Panc1 (cell line): ENCODE data around the gene LOC101059915.
A peak's percentile ranks its signal among the peaks of the same experiment; 100 is the strongest.
"Not testable (repeated sequence)": the region's sequence is repeated elsewhere in the genome, so short reads cannot be mapped to it uniquely, and the experiment has no call there.

Source experiments
- ATAC-seq: fragments of 200-7000 bp; cut with Tn5 transposase; 2 replicates; pipeline ENCODE4 v1.9.1; 2020; ENCODE audit warnings: mild to moderate bottlenecking, moderate library complexity
- BruUV-seq: library from RNA; stranded (reverse); fragments of 400-500 nt; replicated peaks from 2 replicates; lab custom pipeline; 2021; lab: Mats Ljungman, UMichigan
- CTCF ChIA-PET: fragments of 300-600 bp; sonication (Branson Sonifier 250); formaldehyde crosslinking; loops from one replicate; lab custom pipeline; 2022; ENCODE audit warnings: antibody characterized with exemption; lab: Charles Lee
- POLR2A ChIA-PET: fragments of 300-600 bp; sonication (Branson Sonifier 250); formaldehyde crosslinking; loops from one replicate; lab custom pipeline; 2022; ENCODE audit warnings: antibody characterized with exemption; lab: Charles Lee
- DNase-seq: peaks from one replicate; pipeline ENCODE4 v3.0.0-alpha.2; 2010; ENCODE audit warnings: low read depth, low spot score
- H3K27ac ChIP-seq: 2 replicates; pipeline ENCODE4 v1.5.1; 2011; ENCODE audit warnings: mild to moderate bottlenecking, low read length, inconsistent platforms
- H3K27me3 ChIP-seq: fragments of 200-500 bp; sonication (Bioruptor generic); 2 replicates; pipeline ENCODE4 v1.6.0; 2014; ENCODE audit warnings: low read length, inconsistent platforms; ENCODE audit not compliant: control insufficient read depth, insufficient read depth
- H3K36me3 ChIP-seq: fragments of 200-500 bp; sonication (Bioruptor generic); 2 replicates; pipeline ENCODE4 v1.5.1; 2014; ENCODE audit warnings: inconsistent platforms, mild to moderate bottlenecking, low read length, moderate library complexity; ENCODE audit not compliant: control insufficient read depth, insufficient read depth
- H3K4me1 ChIP-seq: 2 replicates; pipeline ENCODE4 v1.5.1; 2011; ENCODE audit warnings: inconsistent platforms, mild to moderate bottlenecking, low read length, moderate library complexity; ENCODE audit not compliant: control insufficient read depth, insufficient read depth
- H3K4me3 ChIP-seq, 2 experiments: 2 replicates each; pipeline ENCODE4 v1.5.1; 2011 to 2012; ENCODE audit warnings: low read depth in 2 of 2, low read length in 2 of 2, mild to moderate bottlenecking in 2 of 2, inconsistent platforms in 1 of 2, moderate library complexity in 1 of 2
- H3K9me3 ChIP-seq: fragments of 200-500 bp; sonication (Bioruptor generic); 2 replicates; pipeline ENCODE4 v1.5.1; 2014; ENCODE audit warnings: low read depth, mild to moderate bottlenecking, inconsistent platforms, low read length, moderate library complexity; ENCODE audit not compliant: control insufficient read depth, insufficient read depth
- in situ Hi-C: cut with HindIII; loops from 2 replicates; pipeline ENCODE4 v1.10.0; 2016; ENCODE audit warnings: low sequenced_read_pairs, low pct_unique_long_range_greater_than_20kb
- intact Hi-C: fragments of 100-400 bp; cut with micrococcal nuclease; formaldehyde crosslinking; loops from one replicate; pipeline ENCODE4 v1.10.0; 2022; ENCODE audit not compliant: unreplicated experiment

LOC101059915 gene

DNA sequence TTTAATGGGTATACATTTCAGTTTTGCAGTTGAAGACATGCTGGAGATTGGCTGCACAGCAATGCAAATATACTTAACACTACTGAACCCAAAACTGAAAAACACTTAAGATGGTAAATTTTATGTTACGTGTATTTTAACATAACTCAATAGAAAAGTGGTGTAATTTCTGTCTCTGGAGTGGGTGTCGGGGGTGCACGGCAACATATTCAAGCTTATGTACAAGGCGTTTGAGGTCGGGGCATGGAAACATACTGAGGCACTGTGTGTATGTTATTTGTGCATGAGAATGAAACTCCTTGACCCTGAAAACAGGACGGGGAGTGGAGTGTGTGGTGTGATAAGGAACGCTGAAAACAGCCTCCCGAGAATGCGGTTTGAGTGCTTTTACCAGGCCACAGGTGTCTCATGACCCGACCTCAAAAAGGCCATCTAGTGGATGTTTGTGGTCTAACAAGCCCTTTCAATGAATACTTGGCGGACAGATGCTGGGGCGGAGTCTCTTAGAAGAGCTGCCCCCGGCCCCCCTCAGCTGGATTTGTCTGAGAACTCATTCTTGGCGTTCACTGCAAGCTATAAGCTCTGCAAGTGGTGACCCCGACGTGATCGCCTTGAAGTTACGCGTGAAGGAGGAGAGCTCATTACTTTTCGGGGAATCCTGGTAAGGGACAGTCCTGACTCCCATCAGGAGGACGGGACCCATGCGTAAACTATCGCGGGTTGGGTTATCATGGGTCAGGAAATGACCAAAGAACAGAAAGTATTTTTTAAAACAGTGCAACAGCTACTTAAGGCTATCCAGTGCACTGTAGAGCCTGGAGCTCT lies 29.5 kb downstream of the LOC101059915 start:
- H3K36me3 ChIP-seq, in situ Hi-C loops, POLR2A ChIA-PET, H3K27me3 ChIP-seq, H3K4me3 ChIP-seq, intact Hi-C loops, H3K9me3 ChIP-seq, H3K4me1 ChIP-seq, H3K27ac ChIP-seq, CTCF ChIA-PET, DNase-seq, BruUV-seq: not testable (repeated sequence)
- ATAC-seq, result peak; percentile 74; the same call in 1 of the 2 replicates

DNA sequence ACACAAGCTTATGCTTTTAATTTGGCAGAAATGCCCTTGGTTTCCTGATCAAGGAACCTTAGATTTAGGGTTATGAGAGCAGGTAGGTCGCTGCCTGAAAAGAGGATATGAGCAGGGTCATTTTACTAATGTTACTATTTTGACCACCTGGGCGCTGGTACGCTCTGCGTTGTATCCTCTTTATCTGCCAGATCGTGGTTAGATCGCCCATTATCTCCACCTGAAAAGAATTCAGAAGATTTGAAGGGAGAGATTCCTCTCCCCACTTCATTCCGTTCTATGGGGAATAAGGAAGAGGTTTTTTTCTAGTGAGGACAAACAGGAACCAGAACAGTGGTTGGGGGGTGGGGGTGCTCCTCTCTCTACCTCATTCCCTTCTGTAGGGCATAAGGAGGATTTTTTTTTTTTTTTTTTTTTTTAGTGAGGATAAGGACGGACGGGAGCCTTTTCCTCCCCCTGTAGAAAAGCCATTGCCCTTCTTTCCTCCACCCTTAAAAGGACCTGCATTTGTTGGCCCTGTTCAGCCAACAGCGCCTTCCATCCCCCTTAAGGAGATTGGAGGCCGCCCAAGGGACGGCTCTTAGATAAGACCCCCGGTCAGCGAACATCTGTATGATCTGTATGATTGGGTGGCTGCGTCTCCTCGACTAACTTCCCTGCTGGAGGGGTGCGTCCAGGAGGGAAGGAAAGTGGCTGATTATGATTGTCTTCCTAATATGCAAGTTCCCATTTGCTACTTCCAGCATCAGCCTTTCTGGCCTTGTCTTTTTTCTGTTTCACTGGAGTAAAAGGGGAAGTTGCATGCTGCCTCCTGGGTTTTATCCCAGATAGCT lies 30.3 kb downstream of the LOC101059915 start:
- H3K36me3 ChIP-seq, H3K4me1 ChIP-seq, POLR2A ChIA-PET, H3K27me3 ChIP-seq, DNase-seq, CTCF ChIA-PET, H3K27ac ChIP-seq, intact Hi-C loops, in situ Hi-C loops, BruUV-seq, ATAC-seq, H3K4me3 ChIP-seq, H3K9me3 ChIP-seq: not testable (repeated sequence)

DNA sequence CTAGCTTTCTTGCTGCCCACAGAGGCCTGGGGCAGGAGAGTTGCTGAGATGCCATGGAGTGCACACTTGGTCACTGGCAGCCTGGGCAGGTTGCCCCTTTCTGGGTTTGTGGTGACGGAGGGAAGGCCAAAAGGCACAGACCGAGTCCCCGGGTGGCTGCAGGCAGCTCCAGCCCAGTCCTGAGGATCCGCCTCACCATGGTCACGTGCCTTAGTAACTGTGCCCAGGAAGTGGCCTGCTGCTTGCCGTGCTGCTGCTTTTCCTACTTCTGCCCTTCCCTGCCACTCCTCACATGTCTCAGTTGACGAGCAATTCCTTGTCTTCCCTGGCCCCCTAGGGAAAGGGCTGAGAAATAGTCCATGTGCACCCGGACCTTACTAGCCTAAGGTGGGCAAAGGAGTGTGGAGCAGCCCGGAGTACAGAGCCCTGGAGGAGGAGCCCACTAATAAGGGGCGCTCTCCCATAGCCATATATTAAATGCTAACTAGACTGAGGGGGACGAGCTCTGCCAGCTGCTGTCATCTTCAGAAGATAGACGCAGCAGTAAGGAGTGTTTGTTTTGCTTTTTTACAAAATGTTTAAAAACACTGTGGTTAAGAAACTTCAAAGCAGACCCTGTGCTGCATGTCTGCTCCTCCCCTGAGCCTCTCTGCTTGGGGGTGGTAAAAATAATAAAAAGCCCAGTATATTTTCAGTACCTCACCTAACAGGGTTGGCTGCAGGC lies 31.1 kb downstream of the LOC101059915 start:
- H3K9me3 ChIP-seq, H3K36me3 ChIP-seq, in situ Hi-C loops, ATAC-seq, H3K27ac ChIP-seq, H3K27me3 ChIP-seq, H3K4me1 ChIP-seq, intact Hi-C loops, H3K4me3 ChIP-seq, POLR2A ChIA-PET, BruUV-seq, CTCF ChIA-PET, DNase-seq: not testable (repeated sequence)

DNA sequence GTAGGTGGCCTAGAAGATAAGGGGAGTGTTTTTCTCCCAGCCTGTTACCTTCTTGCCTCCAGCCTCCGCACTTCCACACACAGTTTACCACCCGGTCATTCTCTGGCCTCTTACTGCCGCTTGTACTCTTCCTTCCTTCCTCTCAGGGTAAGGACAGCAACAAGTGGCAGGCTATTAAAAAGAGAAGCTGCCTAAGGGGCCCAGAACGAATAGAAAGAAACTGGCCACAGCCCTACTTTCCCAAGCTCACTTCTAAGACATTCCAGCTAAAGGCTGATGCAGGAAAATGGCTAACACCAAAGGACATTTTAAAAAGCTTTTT lies 31.6 kb downstream of the LOC101059915 start:
- BruUV-seq, H3K4me3 ChIP-seq, ATAC-seq, DNase-seq, H3K9me3 ChIP-seq, H3K4me1 ChIP-seq, POLR2A ChIA-PET, in situ Hi-C loops, CTCF ChIA-PET, intact Hi-C loops, H3K36me3 ChIP-seq, H3K27ac ChIP-seq, H3K27me3 ChIP-seq: not testable (repeated sequence)

DNA sequence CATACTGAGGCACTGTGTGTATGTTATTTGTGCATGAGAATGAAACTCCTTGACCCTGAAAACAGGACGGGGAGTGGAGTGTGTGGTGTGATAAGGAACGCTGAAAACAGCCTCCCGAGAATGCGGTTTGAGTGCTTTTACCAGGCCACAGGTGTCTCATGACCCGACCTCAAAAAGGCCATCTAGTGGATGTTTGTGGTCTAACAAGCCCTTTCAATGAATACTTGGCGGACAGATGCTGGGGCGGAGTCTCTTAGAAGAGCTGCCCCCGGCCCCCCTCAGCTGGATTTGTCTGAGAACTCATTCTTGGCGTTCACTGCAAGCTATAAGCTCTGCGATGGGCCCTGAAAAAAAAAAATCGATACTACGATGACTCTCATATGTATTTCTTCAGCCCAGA lies 35.5 kb downstream of the LOC101059915 start:
- H3K27me3 ChIP-seq, POLR2A ChIA-PET, CTCF ChIA-PET, H3K9me3 ChIP-seq, in situ Hi-C loops, BruUV-seq, H3K4me3 ChIP-seq, H3K27ac ChIP-seq, ATAC-seq, H3K4me1 ChIP-seq, H3K36me3 ChIP-seq, intact Hi-C loops, DNase-seq: not testable (repeated sequence)

DNA sequence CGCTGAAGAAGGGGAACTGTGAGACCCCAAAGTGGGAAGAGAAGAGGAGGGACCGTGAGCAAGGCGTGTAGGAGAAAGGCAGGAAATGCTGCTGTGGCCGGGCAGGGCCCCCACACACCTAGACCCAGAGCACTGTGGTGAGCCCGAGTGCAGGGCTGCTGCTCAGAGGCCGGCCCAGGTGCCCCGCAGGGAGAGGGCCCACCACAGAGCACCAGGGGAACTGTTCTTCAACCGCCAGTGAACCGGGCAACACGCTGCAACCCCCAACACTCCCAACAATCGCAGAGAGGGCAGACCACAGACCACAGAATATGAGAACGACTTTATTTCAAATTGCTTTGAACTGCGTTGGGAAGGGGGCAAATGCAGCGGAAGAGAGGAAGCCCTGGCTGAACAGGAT lies 46.7 kb downstream of the LOC101059915 start:
- CTCF ChIA-PET, result not testable (repeated sequence)

DNA sequence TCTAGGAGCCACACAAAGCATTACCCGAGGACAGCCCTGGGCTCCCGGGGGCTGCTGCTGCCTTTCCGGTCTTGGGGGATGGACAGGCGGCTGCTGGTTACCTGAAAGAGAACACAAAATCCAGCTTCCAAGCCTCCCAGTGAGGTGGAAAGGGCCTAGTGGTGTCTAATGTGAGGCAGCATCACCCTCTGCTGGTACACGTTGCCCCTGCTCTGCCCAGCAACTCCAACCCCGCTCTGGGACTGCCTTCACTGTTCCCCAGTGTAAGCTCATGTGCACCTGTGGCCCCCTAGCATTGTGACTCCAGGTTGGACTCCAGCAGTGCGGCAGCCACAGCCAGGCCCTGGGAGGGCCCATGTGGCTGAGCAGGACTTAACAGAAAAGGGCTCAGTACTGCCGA lies 48.2 kb downstream of the LOC101059915 start:
- CTCF ChIA-PET, H3K27me3 ChIP-seq, H3K4me1 ChIP-seq, POLR2A ChIA-PET, H3K4me3 ChIP-seq, H3K27ac ChIP-seq, DNase-seq, BruUV-seq, H3K9me3 ChIP-seq, intact Hi-C loops, in situ Hi-C loops, H3K36me3 ChIP-seq: not testable (repeated sequence)
- ATAC-seq, result peak; percentile 74

More for the DNA sequence above, 46.7 kb downstream of the LOC101059915 start:
- H3K4me1 ChIP-seq, intact Hi-C loops, BruUV-seq, ATAC-seq, H3K9me3 ChIP-seq, DNase-seq, POLR2A ChIA-PET, H3K27me3 ChIP-seq, in situ Hi-C loops, H3K36me3 ChIP-seq, H3K27ac ChIP-seq, H3K4me3 ChIP-seq: not testable (repeated sequence)
